HepG2 (cell line): Measurements from ENCODE around the gene LINC00237. TPM values are rescaled to one million over a fixed set of nuclear protein-coding genes. Genes with fewer than 3 reads are reported as not detected.

Source experiments
- GMEB1 ChIP-seq: sonication (generic); formaldehyde crosslinking; IDR thresholded peaks from 2 replicates; pipeline ENCODE4 v1.5.1; 2020; ENCODE audit warnings: missing genetic modification reagents, mild to moderate bottlenecking, borderline replicate concordance
- GTF3A ChIP-seq: sonication (generic); formaldehyde crosslinking; conservative IDR thresholded peaks from 2 replicates; pipeline ENCODE4 v1.4.0; 2020; ENCODE audit warnings: mild to moderate bottlenecking, missing genetic modification reagents
- HDAC1 ChIP-seq: sonication (generic); formaldehyde crosslinking; IDR thresholded peaks from 2 replicates; pipeline ENCODE4 v1.5.1; 2020; ENCODE audit warnings: mild to moderate bottlenecking, missing genetic modification reagents
- NFE2L2 ChIP-seq: fragments of 150-350 bp; IDR thresholded peaks from 2 replicates; pipeline ENCODE4 v1.6.1; 2014; ENCODE audit warnings: low read length
- SIX1 ChIP-seq: sonication (generic); formaldehyde crosslinking; IDR thresholded peaks from 2 replicates; pipeline ENCODE4 v1.4.0; 2020; ENCODE audit warnings: missing genetic modification reagents, borderline replicate concordance
- TGIF2 ChIP-seq: IDR thresholded peaks from 2 replicates; pipeline ENCODE4 v1.6.1; 2016; ENCODE audit warnings: control low read depth, missing compliant biosample characterization
- ZHX1 ChIP-seq: sonication (generic); formaldehyde crosslinking; IDR thresholded peaks from 2 replicates; pipeline ENCODE4 v1.8.1; 2022; ENCODE audit warnings: low read depth, mild to moderate bottlenecking, missing genetic modification reagents
- ZMYM2 ChIP-seq: sonication (generic); formaldehyde crosslinking; IDR thresholded peaks from 2 replicates; pipeline ENCODE4 v1.8.0; 2022; ENCODE audit warnings: mild to moderate bottlenecking, missing genetic modification reagents
- ZNF788 ChIP-seq: sonication (generic); formaldehyde crosslinking; IDR thresholded peaks from 2 replicates; pipeline ENCODE4 v1.5.0; 2020; ENCODE audit warnings: mild to moderate bottlenecking, missing genetic modification reagents, borderline replicate concordance
- polyA plus RNA-seq, 8 experiments: library from polyadenylated mRNA; depleted of rRNA in 3 of 8; stranded (reverse) in 7 of 8; unstranded in 1 of 8; fragments of >200 nt; fragmentation: Illumina TruSeq in 4 of 8; extraction: Trizol in 4 of 8; gene quantifications; 2 replicates each; pipeline versions ENCODE4 v1.2.1 to v1.2.3, GENCODE V29; 2011 to 2016; ENCODE audit warnings: low read depth in 4 of 8, missing spikeins in 1 of 8, mixed read lengths in 1 of 8; ENCODE audit not compliant: insufficient read depth in 1 of 8
- total RNA-seq, 5 experiments: library from RNA; depleted of rRNA; stranded (reverse); fragments of >200 nt; fragmentation: Illumina TruSeq; extraction: Trizol; gene quantifications; 2 replicates each; pipeline ENCODE4 v1.2.3, GENCODE V29; 2016; ENCODE audit warnings: low read depth in 1 of 5
- TF ChIP-seq, protein P1 (sequence below): sonication (generic); formaldehyde crosslinking; IDR thresholded peaks from 2 replicates; pipeline ENCODE4 v1.4.0; 2020; ENCODE audit warnings: missing genetic modification reagents, borderline replicate concordance
- TF ChIP-seq, protein P2 (sequence below), 2 experiments: sonication (generic) in 1 of 2; formaldehyde crosslinking in 1 of 2; IDR thresholded peaks; 2 replicates each; pipeline versions ENCODE4 v1.5.1 to v1.6.1; 2011 to 2020; ENCODE audit warnings: borderline replicate concordance in 1 of 2, low read depth in 1 of 2, low read length in 1 of 2, mild to moderate bottlenecking in 1 of 2, missing genetic modification reagents in 1 of 2, moderate library complexity in 1 of 2
- TF ChIP-seq, protein P3 (sequence below): sonication (generic); formaldehyde crosslinking; IDR thresholded peaks from 2 replicates; pipeline ENCODE4 v1.4.0; 2020; ENCODE audit warnings: missing genetic modification reagents, borderline replicate concordance

The LINC00237 gene
- total and polyA plus RNA-seq, 2 of the 13 experiments (the other 11 are each of a cell fraction or from before 2014, with no cell fraction given) = not detected

GRCh38 chr20:21125849-21126580, 19.9 kb upstream of the LINC00237 start, which contains the start of gene KIZ (continued):
- TF ChIP-seq, protein P1, sequence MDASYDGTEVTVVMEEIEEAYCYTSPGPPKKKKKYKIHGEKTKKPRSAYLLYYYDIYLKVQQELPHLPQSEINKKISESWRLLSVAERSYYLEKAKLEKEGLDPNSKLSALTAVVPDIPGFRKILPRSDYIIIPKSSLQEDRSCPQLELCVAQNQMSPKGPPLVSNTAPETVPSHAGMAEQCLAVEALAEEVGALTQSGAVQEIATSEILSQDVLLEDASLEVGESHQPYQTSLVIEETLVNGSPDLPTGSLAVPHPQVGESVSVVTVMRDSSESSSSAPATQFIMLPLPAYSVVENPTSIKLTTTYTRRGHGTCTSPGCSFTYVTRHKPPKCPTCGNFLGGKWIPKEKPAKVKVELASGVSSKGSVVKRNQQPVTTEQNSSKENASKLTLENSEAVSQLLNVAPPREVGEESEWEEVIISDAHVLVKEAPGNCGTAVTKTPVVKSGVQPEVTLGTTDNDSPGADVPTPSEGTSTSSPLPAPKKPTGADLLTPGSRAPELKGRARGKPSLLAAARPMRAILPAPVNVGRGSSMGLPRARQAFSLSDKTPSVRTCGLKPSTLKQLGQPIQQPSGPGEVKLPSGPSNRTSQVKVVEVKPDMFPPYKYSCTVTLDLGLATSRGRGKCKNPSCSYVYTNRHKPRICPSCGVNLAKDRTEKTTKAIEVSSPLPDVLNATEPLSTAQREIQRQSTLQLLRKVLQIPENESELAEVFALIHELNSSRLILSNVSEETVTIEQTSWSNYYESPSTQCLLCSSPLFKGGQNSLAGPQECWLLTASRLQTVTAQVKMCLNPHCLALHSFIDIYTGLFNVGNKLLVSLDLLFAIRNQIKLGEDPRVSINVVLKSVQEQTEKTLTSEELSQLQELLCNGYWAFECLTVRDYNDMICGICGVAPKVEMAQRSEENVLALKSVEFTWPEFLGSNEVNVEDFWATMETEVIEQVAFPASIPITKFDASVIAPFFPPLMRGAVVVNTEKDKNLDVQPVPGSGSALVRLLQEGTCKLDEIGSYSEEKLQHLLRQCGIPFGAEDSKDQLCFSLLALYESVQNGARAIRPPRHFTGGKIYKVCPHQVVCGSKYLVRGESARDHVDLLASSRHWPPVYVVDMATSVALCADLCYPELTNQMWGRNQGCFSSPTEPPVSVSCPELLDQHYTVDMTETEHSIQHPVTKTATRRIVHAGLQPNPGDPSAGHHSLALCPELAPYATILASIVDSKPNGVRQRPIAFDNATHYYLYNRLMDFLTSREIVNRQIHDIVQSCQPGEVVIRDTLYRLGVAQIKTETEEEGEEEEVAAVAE (CRISPR knock-in tag) = no peak
- TF ChIP-seq GTF3A = 0 out of 2 replicates have a peak, but pooled peaks have one; percentile 75
- no peak for TF ChIP-seq ZHX1 (CRISPR knock-in tag)
- peak; percentile 97 for TF ChIP-seq ZNF788
- TF ChIP-seq, protein P2, sequence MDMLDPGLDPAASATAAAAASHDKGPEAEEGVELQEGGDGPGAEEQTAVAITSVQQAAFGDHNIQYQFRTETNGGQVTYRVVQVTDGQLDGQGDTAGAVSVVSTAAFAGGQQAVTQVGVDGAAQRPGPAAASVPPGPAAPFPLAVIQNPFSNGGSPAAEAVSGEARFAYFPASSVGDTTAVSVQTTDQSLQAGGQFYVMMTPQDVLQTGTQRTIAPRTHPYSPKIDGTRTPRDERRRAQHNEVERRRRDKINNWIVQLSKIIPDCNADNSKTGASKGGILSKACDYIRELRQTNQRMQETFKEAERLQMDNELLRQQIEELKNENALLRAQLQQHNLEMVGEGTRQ (IDR thresholded peaks at IDR 0.05; ENCODE audit: low read depth, low read length) = no peak
- TF ChIP-seq, protein P2 (CRISPR knock-in tag; IDR thresholded peaks at IDR 0.05; ENCODE audit: borderline replicate concordance) = no peak; the same call in 1 of the 2 replicates
- no peak for TF ChIP-seq NFE2L2
- TF ChIP-seq TGIF2 = peak; percentile 73
- TF ChIP-seq HDAC1 (CRISPR knock-in tag) = peak; percentile 92
- peak; percentile 87 for TF ChIP-seq GMEB1 (CRISPR knock-in tag)
- no peak for TF ChIP-seq SIX1
- peak; percentile 60; the same call in 1 of the 2 replicates for TF ChIP-seq ZMYM2
- TF ChIP-seq, protein P3, sequence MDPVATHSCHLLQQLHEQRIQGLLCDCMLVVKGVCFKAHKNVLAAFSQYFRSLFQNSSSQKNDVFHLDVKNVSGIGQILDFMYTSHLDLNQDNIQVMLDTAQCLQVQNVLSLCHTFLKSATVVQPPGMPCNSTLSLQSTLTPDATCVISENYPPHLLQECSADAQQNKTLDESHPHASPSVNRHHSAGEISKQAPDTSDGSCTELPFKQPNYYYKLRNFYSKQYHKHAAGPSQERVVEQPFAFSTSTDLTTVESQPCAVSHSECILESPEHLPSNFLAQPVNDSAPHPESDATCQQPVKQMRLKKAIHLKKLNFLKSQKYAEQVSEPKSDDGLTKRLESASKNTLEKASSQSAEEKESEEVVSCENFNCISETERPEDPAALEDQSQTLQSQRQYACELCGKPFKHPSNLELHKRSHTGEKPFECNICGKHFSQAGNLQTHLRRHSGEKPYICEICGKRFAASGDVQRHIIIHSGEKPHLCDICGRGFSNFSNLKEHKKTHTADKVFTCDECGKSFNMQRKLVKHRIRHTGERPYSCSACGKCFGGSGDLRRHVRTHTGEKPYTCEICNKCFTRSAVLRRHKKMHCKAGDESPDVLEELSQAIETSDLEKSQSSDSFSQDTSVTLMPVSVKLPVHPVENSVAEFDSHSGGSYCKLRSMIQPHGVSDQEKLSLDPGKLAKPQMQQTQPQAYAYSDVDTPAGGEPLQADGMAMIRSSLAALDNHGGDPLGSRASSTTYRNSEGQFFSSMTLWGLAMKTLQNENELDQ (CRISPR knock-in tag) = peak; percentile 78; the same call in 1 of the 2 replicates
